ENCODE data around the gene DNAH9.
"Not testable (repeated sequence)": the region's sequence is repeated elsewhere in the genome, so short reads cannot be mapped to it uniquely, and the experiment has no call there.

The DNAH9 gene

DNA sequence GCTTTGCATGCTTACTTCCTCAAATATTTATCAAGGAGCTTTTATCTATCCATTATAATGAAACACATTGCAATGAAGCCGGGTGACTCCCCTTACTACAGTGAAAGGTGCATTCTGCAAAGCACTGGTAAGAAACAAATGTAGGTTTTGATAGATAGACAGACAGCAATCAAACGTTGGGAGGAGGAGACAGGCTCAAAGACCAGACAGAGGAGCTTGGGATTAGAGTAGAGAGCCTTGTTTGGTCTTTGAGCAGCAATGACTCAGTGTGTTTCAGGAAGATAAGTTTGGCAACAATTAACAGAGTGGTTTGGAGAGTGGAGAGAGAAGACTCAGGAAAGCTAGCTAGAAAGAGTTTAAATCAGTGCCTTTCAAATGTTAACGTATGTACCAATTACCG lies 330.2 kb downstream of the DNAH9 start:
- no peak for DNase-seq

DNA sequence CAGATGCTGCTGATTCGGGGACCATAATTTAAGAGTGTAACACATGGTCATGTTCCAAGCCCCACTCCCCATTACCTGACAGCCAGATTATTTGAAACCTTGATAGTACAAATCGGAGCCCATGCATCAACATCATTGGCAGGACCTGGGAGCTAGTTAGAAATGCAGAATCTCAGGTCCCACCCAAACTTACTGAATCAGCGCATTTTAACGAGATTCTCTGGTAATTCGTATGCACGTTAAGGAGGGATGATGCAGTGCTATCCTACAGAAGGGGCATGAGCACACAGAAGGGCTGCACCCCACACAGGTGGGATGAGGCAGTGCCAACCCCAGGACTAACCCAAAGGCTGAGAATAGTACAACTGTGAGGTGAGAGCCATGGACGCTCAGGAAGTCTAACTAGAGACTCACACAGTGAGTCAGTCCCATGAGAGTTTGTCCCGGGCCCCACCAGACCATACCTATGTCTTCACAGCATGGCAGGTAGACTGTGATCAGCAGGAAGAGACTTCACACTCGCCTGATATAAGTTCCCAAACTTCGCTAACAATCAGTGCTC lies 334.1 kb downstream of the DNAH9 start:
- no peak for DNase-seq

GRCh38 chr17:11935734-11936406 lies 337.6 kb downstream of the DNAH9 start:
- DNase-seq, result peak; percentile 35

- no peak for DNase-seq
Measured at GRCh38 chr17:11940904-11941303, 342.6 kb downstream of the DNAH9 start.

GRCh38 chr17:11943086-11943485 lies 344.8 kb downstream of the DNAH9 start:
- DNase-seq, result not testable (repeated sequence)

DNA sequence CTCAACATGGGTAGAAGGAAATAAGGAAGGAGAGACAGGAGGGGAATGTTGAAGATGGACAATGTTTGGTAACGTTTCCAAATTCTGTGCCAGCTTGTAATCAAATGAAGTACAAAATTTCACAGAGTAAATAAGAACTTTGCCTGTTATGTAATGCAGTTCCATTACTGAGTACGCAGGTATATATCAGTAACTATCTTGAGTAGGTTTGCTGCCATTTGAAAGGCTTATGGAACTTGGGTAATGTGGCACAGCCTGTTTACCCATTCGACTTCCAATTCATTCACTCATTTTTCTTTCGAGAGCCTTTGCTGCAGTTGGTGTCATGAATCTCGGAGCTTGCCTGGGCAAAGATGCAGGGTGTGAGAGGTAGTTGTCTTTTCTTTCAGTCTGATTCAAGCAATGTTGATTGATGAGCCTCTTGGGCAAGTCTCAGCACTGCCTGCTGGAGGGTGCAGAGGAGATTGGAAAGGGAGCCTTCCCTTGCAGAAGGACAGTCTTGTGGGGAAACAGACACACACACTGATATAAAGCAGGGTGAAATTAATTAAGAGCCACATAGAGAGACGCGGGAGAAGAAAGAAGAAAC lies 345.6 kb downstream of the DNAH9 start:
- DNase-seq, result no peak

- DNase-seq, result peak; percentile 17
Measured at GRCh38 chr17:11944587-11944986, 346.3 kb downstream of the DNAH9 start.

DNA sequence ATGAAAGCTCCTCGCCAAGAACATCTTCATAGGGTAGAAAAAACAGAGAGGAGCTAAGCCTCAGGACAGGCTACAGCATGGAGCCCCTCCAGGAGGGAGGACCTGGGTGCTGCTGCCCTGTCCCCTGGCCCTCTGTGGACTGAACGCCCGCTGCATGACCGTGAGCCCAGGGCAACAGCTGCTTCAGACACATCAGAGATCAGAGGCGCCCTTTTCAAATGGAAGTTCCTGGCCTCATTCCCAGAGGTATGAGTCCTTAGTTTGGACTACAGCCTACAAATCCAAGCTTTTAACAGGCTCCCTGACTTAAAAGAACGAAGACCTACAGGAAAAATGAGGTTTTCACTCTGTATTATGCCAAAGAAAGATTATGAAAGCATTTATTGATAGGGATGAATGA lies 350.5 kb downstream of the DNAH9 start:
- DNase-seq, result peak; percentile 67

DNA sequence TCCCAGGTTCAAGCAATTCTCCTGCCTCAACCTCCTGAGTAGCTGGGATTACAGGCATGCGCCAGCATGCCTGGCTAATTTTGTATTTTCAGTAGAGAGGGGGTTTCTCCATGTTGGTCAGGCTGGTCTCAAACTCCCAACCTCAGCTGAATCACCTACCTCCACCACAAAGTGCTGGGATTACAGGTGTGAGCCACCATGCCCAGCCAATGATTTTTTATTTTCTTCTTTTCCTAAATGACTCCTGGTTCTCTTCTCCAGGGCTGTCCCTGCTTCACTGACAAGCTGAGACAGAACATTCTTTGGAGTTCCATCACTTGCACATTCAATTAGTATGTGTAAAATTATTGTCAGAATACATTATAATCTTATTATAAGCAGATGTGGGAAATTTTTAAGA lies 351.3 kb downstream of the DNAH9 start:
- DNase-seq, result not testable (repeated sequence)

GRCh38 chr17:11950771-11951519 lies 352.7 kb downstream of the DNAH9 start:
- no peak for DNase-seq

- no peak for DNase-seq
Measured at GRCh38 chr17:11952610-11953009, 354.3 kb downstream of the DNAH9 start.

DNA sequence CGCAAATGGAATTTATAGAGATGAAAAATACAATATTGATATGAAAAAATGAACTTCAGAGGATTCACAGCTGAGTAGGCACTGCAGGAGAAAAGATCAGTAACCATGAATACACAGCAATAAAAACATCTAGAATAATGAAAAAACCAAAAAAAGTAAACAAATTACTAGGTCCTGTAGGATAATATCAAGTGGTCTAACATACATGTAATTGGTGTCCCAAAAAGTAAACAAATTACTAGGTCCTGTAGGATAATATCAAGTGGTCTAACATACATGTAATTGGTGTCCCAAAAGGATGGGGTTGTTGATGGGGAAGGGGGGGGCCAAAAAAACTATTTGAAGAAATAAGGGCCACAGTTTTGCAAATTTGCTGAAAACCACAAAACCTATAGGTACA lies 355.7 kb downstream of the DNAH9 start:
- no peak for DNase-seq

DNA sequence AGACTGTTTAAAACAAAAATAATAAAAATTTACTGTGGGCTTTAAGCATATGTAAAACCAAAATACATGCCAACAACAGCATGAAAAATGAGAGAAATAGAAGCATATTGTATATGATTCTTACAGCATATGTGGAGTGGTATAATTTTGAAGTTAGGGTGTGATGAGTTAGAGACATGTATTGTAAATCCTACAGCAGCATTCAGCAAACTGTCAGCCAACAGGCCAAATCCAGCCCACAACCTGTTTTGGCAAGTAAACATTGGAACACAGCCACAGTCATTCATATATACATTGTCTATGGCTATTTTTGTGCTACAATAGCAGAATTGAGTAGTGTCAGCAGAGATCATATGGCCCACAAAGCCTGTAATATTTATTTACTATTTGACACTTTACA lies 356.7 kb downstream of the DNAH9 start:
- DNase-seq, result no peak

DNA sequence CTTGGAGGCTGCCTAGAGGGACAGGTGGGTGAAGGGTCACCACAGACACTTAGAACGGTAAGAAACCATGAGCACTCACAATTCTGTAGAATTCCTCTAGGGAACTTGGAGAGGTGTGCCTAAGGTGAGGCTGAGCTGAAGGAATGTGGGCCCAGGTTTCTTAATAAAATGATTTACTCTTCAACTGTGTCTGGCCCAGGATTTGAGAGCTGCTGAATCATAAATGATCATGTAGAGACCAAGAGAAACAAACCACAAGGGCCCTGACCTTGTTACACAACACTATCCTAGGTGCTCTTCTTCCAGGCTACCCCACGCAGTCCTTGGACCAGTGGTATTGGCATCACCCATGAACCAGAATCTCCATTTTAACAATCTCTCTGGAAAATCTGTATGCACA lies 371.3 kb downstream of the DNAH9 start:
- no peak for DNase-seq

DNA sequence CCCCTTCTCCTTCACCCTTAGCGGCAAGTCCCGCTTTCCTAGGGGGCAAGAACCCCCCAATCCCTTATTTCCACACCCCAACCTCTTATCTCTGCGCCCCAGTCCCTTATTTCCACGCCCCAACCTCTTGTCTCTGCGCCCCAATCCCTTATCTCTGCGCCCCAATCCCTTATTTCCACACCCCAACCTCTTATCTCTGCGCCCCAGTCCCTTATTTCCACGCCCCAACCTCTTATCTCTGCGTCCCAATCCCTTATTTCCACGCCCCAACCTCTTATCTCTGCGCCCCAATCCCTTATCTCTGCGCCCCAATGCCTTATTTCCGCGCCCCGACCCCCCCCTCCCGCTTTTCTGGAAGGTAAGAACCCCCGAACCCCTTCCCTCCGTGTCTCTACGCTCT lies 374.5 kb downstream of the DNAH9 start:
- not testable (repeated sequence) for DNase-seq

DNA sequence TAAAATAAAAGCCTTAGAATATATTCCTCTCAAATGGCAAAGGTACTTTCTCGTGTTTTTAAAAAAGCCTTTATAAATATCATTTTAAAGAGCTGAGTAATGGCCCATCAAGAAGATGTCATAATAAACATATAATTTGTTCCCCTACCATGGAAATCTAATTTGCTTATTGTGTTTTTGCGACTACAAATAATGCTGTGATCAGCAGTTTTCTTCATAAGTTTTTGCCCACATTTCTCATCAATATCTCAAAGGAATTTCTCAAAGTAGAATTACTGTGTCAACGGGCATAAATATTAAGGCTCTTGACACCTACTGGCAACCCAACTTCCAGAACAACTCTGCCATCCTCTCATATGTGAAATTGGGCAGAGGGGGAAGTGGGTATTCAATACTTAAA lies 381.5 kb downstream of the DNAH9 start:
- DNase-seq, result no peak

DNA sequence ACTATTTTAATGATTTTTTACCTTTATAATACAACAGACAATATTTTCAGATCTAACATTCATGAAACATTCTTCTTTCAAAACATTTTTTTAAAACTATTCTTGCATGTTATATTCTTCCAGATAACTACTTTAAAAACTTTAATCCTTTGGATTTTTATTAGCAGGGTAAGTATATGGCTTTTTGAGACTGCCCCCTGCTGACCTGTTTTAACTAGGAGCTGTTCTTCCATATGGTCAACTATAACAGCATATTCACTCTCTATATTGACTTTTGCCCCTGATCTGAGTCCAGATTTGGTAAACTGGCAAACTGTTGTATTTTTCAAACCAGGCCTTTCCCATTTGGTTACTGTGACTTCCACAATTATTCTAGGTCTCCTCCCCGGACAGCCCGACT lies 382.5 kb downstream of the DNAH9 start:
- DNase-seq, result no peak

DNA sequence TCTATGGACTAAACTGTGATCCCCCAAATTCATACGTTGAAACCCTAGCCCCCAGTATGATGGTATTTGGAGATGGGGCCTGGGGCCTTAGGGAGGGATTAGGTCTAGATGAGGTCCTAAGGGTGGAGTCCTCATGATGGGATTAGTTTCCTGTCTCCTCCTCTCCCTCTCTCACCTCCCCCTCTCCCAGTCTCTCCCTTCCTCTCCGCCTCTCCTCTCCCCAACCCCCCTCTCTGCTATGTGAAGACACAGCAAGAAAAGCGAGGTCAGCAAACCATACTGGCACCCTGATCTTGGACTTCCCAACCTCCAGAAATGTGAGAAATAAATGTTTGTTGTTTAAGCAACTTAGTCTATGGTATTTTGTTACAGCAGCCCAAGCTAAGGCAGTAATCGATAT lies 383.6 kb downstream of the DNAH9 start:
- no peak for DNase-seq

DNA sequence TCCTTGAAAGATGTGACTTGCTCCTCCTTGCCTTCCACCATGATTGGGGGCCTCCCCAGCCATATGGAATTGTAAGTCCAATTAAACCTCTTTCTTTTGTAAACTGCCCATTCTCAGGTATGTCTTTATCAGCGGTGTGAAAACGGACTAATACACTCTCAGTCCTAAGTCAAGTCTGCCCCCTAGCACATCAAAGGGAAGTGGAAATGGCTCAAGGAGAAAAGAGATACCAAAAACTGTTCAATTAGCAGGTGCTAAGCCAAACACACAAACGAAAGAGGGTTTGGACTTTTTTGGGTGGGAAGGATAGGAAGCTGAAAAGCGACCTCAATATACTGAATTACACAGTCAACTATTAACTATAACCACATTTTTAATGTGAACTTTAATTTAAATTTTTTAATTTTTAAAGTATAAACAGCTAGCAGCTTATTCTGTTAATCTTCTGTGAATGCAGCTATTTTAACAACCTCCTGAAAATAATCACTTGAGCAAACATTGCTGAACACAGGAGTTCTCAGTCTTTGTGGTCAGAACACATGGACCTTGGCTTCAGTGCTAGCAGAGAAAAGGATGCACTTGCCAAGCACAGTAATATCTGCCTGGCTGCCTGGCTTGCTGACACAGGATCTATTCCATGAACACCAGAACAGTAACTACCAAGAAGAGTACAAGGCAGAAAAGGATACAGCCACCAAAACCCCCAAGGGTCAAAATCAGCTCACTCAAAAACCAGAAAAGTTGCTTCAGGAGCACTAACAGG lies 388.1 kb downstream of the DNAH9 start:
- no peak for DNase-seq

- DNase-seq, result peak; percentile 38
Measured at GRCh38 chr17:11986942-11987329, 388.7 kb downstream of the DNAH9 start.

DNA sequence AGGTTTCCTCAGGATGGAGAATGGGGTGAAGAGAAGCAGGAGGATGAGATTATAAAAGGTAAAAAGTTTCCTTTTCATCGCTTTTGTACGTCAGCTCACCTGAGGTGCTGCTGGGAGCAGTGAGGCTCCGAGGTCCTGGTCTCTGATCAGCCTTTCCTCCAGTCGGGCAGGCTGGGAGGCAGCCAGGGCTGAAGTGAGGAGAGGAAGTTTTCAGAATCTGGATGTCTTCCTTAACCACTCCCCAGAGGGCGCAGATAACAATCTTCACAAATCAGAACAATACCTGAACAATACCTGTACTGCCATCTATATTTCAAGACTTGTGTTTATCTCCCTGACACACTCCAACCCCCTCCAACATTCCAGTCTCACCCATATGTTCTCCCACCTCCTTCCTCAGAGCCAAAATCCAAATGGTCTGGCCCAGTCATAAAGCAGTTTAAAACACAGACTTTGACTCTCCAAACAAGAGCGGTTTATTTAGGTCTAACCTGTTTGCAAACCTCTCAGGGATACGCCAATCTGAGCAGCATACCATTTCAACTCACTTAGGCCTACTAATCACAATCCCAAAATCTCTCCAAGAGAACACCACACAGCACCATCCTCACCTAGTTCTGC lies 392.2 kb downstream of the DNAH9 start:
- DNase-seq, result no peak

DNA sequence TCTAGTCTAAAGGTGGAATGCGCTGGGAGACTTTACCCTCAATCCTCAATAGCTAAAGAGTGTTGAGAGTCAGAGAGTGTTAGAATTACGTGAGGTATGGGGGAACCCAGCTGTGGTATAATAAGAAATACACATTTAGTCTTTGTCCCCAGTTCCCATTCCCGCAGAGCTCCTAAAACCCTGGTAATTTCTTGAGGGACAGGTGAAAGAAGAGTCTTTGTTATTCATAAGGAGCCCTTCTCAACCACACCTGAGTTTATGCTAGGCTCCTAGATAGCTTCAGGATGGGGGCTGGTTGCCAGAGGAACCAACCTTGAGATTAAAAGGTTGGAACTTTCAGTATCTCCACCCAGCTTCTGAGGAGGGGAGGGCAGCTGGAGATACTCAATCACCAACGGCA lies 393.2 kb downstream of the DNAH9 start:
- DNase-seq, result no peak

DNA sequence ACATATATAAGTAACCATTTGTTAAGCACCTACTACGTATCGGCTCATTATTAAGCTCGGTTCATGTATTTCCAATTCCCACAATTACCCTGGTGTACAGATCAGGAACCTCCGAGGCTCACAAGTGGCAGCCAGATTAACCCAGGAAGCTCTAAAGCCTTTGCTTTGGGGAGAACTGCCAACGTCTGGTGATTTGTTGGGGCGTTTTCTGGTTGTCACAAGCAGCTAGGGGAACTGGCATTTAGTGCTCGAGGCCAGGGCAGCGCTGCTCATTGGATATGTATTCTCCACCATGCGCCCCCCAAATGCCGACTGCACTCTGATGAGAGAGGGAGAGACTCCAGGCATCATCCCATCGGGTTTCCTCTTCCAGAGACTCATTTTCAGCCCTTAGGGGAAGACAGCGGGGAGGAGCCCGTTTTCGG lies 398.5 kb downstream of the DNAH9 start:
- DNase-seq, result peak; percentile 48
